8988T (cell line): ENCODE data around the gene LDHD.
"Not testable (repeated sequence)": the region's sequence is repeated elsewhere in the genome, so short reads cannot be mapped to it uniquely, and the experiment has no call there.

Experiments used
- DNase-seq: peaks from one replicate; pipeline ENCODE4 v3.0.0; 2011

LDHD gene

GRCh38 chr16:75116081-75116910 is at the start of gene LDHD:
Gene LDHD, minus strand, starts transcription at chr16:75116780. Its CDS starts 60 bp downstream, at chr16:75116720.
- DNase-seq = peak; percentile 95

- DNase-seq = no peak
These were observed 43.8 kb upstream of the LDHD start for GRCh38 chr16:75160386-75160785.

GRCh38 chr16:75152635-75153034 is 36.1 kb upstream of the LDHD start:
- DNase-seq = no peak

GRCh38 chr16:75151798-75152197 is 35.2 kb upstream of the LDHD start:
- no peak for DNase-seq

- peak; percentile 84 for DNase-seq
These were observed 32.0 kb upstream of the LDHD start, which contains the start of gene ZFP1 for GRCh38 chr16:75148311-75149195. Gene ZFP1, plus strand, starts transcription at chr16:75148524. Its CDS starts 4,428 bp downstream, at chr16:75152952.

GRCh38 chr16:75147968-75148310 is 31.4 kb upstream of the LDHD start:
- no peak for DNase-seq

- no peak for DNase-seq
These were observed 27.4 kb upstream of the LDHD start for GRCh38 chr16:75143941-75144340.

- DNase-seq = no peak
These were observed 22.9 kb upstream of the LDHD start for GRCh38 chr16:75139498-75139897.

GRCh38 chr16:75138636-75139035 is 22.1 kb upstream of the LDHD start:
- DNase-seq = no peak

- DNase-seq = no peak
These were observed 21.7 kb upstream of the LDHD start for GRCh38 chr16:75138233-75138632.

- no peak for DNase-seq
These were observed 14.5 kb upstream of the LDHD start for GRCh38 chr16:75131081-75131480.

- DNase-seq = no peak
These were observed 13.7 kb upstream of the LDHD start for GRCh38 chr16:75130150-75130771.

- not testable (repeated sequence) for DNase-seq
These were observed 13.0 kb upstream of the LDHD start for GRCh38 chr16:75129421-75130149.

GRCh38 chr16:75127713-75128415 is 11.3 kb upstream of the LDHD start:
- DNase-seq = no peak

GRCh38 chr16:75122609-75123008 is 6.0 kb upstream of the LDHD start:
- no peak for DNase-seq

GRCh38 chr16:75121949-75122568 is 5.5 kb upstream of the LDHD start:
- no peak for DNase-seq

- DNase-seq = no peak
These were observed 3.7 kb upstream of the LDHD start for GRCh38 chr16:75120253-75120652.

GRCh38 chr16:75118943-75119539 is 2.5 kb upstream of the LDHD start:
- no peak for DNase-seq

- no peak for DNase-seq
These were observed 298 bp upstream of the LDHD start for GRCh38 chr16:75116911-75117245.

- DNase-seq = no peak
These were observed 1.4 kb downstream of the LDHD start for GRCh38 chr16:75114946-75115825.
